Measurements from ENCODE around the gene TMEM9. TPM values are rescaled to one million over a fixed set of nuclear protein-coding genes. Genes with fewer than 3 reads are reported as not detected.

TMEM9 gene
- total RNA-seq, 1 donor from 2014 or later: 126 TPM

DNA sequence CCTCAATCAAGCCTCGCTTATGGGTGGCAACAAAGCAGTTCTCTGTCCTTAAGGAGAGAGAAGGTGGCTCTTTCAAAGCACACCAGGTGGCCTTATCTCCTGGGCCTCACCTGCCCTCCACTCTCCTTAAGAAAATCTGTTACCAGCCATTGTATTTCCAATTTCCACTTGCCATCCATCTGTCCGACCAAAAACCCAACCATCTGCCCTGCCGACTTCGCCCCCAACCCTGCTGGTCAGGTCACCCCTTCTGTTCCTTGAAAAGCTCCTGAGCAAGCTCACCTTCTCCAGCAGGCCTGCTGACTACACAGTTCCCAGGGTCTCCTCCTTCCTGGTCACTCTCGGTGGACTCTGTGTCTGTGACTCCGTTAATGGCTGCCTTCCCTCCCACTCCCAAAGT is 35.7 kb upstream of the TMEM9 start:
- DNase-seq (ENCODE audit: low read depth): no peak
- TF ChIP-seq CTCF (conservative IDR thresholded peaks at IDR 0.05; ENCODE audit: low read depth, low read length): no peak
- H3K4me3 ChIP-seq (ENCODE audit: low read depth, low read length): no peak overlapping the region

- no peak for TF ChIP-seq CTCF (conservative IDR thresholded peaks at IDR 0.05; ENCODE audit: low read depth, low read length)
- H3K4me3 ChIP-seq (ENCODE audit: low read depth, low read length): no peak overlapping the region
- DNase-seq (ENCODE audit: low read depth): no peak
Measured at GRCh38 chr1:201189085-201189484, 34.8 kb upstream of the TMEM9 start.

- no peak for DNase-seq (ENCODE audit: low read depth)
- H3K4me3 ChIP-seq (ENCODE audit: low read depth, low read length): no peak overlapping the region
- no peak for TF ChIP-seq CTCF (conservative IDR thresholded peaks at IDR 0.05; ENCODE audit: low read depth, low read length)
Measured at GRCh38 chr1:201186192-201186591, 31.9 kb upstream of the TMEM9 start.

DNA sequence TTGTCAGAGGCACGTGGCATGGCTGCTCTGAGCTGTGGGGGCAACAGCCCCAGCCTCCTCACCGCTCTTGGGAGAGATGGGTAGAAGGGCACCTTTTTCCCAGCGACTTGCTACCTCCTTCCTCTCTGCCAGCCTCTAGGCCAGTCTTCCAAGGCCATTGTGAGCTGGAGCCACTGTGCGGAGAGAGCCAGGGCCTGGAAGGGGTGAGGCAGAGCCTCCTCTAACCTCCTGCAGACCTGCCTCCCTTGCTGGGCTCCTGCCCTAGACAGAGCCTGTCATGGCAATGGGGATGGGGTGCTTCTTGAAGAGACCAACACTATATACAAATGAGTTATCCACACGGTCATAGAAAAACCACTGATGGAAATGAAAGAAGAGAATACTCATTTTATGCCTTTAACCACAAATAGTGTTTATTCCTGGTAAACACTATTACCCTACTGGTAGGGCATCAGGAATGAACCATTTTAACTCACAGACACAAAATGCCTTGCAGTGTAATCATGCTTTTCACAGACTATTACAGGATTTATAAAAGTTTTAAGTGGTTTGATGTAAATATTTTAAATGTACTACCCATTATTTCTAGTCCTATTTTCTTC is 31.4 kb upstream of the TMEM9 start:
- no peak for TF ChIP-seq CTCF (conservative IDR thresholded peaks at IDR 0.05; ENCODE audit: low read depth, low read length)
- DNase-seq (ENCODE audit: low read depth): no peak
- no peak overlapping the region for H3K4me3 ChIP-seq (ENCODE audit: low read depth, low read length)

DNA sequence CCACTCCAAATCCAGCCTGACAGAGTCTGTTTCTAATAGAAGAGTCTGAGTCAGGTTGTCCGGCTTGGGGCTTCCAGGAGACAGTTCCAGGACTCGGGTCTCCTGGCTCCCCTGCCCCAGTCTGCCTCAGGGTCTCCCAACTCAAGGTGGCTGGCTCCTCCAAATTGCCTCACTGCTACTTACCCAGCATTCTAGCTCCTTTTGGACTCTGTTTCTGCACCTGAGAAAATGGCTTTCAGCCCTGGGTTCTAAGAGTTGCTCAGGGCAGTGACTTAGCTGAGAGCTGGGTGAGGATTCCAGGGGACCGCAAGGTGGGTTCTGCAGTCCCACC is 30.8 kb upstream of the TMEM9 start:
- TF ChIP-seq CTCF (conservative IDR thresholded peaks at IDR 0.05; ENCODE audit: low read depth, low read length): no peak
- DNase-seq (ENCODE audit: low read depth): no peak
- H3K4me3 ChIP-seq (ENCODE audit: low read depth, low read length): no peak overlapping the region

DNA sequence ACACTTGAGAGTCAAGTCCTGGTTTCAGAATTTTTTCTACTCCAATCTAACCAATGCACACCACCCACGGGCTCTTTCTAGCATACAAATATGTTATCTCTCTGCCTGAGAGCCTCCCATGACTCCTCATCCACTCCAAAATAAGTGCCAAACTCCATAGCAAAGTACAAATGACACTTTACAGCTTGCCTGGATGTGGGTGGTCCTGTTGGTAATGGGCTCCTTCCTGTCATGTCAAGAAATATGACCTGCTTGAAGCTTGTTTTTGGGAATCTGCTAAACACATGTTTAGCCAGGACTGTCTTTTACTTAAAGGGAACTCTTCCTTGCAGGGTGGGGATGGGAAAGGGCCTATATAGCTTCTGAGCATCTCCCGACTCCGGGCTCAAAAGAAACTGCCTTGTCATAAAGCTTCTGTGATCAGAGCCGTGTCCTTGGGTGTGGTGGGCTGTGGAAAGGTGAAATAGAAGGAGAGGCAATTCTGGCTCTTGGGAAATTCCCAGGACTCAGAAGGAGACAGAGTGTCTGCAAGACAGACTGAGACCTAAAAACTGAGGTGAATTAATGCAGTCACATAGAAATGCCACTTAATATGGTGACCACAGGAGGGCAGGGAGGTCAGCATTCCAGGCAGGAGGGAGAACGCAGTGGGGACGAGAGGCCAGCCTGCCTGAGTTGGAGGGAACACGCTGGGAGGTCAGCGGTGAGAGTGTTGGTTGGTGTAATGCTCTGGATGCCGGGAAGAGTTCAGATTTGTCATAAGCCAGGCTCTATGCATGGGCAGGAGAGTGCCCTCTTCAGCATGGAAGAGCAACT is 30.2 kb upstream of the TMEM9 start:
- peak; percentile 77 for TF ChIP-seq CTCF (conservative IDR thresholded peaks at IDR 0.05; ENCODE audit: low read depth, low read length)
- no peak overlapping the region for H3K4me3 ChIP-seq (ENCODE audit: low read depth, low read length)
- DNase-seq (ENCODE audit: low read depth): peak; percentile 63

GRCh38 chr1:201183753-201184152 is 29.5 kb upstream of the TMEM9 start:
- TF ChIP-seq CTCF (conservative IDR thresholded peaks at IDR 0.05; ENCODE audit: low read depth, low read length): no peak
- no peak overlapping the region for H3K4me3 ChIP-seq (ENCODE audit: low read depth, low read length)
- DNase-seq (ENCODE audit: low read depth): no peak
